HCEC 1CT (cell line): ENCODE measurements around the gene MYO1E.

Experiments
- DNase-seq: peaks from one replicate; pipeline ENCODE4 v3.0.0-alpha.2; 2017

MYO1E gene

DNA sequence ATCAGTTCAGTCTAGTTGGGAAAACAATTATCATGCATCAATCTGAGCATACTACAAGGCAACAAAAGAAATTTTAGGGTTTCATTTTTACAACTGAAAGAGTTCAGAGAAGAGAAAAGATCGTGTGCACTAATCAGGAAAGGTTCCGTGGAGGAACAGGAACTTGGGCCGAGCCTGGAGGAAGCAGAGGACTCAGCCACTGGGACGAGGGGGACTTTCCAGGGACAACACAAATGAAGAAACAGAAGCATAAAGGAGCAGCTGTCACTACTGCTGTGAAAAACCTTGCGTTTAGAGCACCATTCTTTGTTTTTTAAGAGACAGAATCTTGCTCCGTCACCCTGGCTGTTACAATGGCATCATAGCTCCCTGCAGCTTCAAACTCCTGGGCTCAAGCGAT lies 60.5 kb downstream of the MYO1E start:
- no peak for DNase-seq

GRCh38 chr15:59311195-59311594 lies 61.5 kb downstream of the MYO1E start:
- no peak for DNase-seq

DNA sequence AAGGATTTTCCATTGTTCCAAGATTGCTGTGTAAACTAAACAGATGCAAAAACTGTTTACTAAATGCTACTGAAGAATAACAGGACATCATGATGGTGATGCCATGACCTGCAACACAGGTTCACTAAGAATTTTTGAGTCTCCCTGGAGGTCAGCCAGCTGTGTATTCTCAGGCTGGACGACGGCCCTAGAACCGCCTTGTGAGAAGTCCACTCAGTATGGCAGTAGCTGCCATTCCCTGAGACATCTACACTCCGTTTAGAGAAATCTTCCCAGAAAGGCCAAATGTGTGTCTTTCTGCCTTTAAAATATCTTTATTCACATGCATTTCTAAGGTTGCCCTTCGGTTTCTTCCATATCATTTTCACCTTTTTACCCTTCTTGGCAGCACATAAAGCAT lies 63.3 kb downstream of the MYO1E start:
- no peak for DNase-seq

DNA sequence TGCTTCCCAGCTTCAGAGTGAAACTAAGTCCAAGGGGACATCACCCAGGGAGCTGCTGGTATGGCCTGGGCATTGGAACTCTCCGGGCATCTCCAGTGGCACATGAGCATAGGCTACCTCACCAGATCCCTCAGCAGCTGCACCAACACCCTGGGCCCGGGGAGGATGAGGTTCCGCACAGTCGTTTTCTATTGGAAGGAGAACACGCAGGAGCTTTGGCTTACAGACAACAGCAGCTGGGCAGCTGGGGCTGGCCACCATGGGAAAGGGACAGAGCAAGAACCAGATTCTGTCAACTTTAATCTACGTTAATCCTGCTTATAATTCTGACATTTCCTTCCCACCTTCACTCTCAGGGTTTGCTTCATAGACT lies 65.5 kb downstream of the MYO1E start:
- DNase-seq: no peak

DNA sequence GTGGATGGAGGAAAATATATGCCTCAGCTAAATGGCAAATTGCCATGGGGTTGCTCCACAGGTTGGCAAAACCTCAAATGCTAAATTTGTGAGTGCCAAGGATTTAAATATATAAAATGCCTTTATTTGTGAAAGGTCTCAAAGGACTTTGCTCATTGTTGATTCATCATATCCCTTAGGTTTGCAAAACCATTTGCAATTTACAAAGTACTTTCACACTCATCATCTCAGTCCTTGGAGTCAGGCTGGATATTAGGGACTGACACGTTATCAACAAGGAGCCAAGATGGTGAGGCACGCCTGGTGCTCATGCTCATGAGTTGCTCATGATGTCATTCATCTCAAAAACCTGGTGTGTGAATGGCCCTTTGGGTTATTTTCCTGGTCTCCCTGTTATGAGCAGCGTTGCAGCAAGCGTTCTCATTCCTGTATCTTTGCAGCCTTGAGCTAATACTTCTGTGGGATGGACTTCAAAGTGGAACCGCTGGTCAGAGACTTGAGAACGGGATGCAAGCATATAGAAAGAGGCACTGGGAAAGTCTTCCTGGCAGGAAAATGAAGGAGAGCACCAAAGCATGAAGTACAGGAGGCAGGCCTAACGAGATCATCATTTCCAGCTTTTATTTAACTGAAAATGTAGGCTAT lies 66.0 kb downstream of the MYO1E start:
- peak; percentile 68 for DNase-seq

DNA sequence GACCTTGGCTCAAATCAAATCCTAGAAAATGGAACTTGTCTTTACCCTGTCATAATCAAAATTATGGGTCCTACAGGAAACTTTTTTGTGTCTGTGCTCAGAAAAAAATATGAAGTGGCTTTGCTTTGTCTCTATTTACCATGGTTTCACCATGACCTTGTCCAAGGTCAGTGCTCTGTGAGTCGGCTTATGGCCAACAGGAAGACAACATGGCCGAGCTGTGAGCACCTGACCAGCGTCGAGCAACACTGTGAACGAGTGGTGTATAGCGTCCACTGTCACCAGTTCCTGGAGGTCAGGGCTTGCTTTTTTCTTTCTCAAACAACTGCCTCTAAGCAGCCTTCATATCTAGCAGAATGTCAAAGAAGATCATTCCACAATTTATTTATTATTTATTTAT lies 67.9 kb downstream of the MYO1E start:
- DNase-seq: no peak

GRCh38 chr15:59304034-59304795 lies 68.5 kb downstream of the MYO1E start:
- no peak for DNase-seq

- DNase-seq: no peak
Observed at GRCh38 chr15:59303633-59304032, 69.0 kb downstream of the MYO1E start.

GRCh38 chr15:59303136-59303535 lies 69.5 kb downstream of the MYO1E start:
- DNase-seq: no peak

- DNase-seq: no peak
Observed at GRCh38 chr15:59301527-59301926, 71.1 kb downstream of the MYO1E start.

GRCh38 chr15:59300618-59301139 lies 72.0 kb downstream of the MYO1E start:
- no peak for DNase-seq

DNA sequence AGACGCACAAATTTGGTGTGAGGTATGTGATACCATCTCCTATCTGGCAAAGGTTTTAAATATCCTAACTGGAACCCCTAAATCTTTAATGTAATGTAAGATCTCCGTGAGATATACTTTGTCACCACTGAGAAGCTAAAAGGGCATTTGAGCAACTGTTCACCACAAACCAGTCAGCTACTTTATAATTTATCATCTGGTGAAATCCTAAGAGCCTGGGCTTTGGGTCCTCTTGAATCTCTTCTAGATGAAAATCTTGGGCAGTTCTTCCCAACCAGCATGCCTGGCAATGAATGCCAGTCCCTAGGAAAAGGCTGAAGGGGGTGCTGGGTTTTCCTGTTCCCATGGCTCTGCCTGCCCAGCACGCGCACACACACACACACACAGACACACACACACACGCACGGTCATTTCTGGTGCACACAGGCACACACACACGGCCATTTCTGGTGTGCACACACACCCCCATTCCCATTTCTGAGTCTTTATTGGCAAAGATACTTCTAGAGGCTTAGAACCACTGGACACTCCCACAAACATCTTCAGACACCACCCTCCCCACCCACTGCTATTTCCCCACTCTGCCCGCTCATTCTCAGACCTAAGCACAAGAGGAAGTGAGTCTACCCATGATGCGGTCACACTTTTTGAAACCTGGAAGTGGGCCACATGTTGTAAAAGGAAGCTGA lies 72.6 kb downstream of the MYO1E start:
- DNase-seq: peak; percentile 97

DNA sequence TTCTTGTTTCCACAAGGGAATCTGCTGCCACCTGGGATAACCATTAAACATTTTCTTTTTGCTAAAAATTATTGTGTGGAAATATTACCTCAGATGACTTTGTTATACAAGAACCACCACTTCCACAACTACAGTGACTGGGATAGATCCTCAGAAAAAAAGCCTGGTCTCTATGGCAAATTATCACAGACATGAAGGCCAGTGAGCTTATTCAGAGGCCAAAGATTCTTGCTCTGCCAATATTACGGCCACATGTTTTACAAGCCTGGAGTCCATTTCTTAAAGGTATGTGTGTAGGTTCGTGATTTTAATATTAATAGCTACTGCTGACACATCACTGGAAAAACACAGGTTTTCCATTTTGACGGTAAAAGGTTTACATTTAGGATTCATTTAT lies 73.8 kb downstream of the MYO1E start:
- no peak for DNase-seq

- DNase-seq: no peak
Observed at GRCh38 chr15:59298225-59298853, 74.3 kb downstream of the MYO1E start.

- DNase-seq: peak; percentile 92
Observed at GRCh38 chr15:59296181-59296617, 76.5 kb downstream of the MYO1E start.

GRCh38 chr15:59295261-59296001 lies 77.2 kb downstream of the MYO1E start:
- no peak for DNase-seq

- peak; percentile 97 for DNase-seq
Observed at GRCh38 chr15:59294574-59295260, 78.0 kb downstream of the MYO1E start.

- DNase-seq: no peak
Observed at GRCh38 chr15:59292442-59293151, 80.1 kb downstream of the MYO1E start.

DNA sequence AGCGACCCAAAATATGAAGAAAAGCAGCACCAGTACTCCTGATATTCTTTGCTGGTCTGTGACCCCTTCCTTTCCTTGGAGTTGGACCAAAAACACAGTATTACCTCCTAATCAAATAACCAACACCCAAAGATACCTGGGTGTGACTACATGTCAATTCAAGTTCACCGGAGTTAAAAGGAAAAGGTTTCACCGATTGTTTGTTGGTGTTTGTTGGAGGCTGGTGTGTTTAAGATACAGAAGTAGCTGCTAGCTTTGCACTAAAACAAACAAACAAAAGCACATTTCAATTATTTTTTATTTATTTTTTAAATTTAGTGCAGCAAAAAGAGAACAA lies 81.5 kb downstream of the MYO1E start:
- DNase-seq: no peak

- DNase-seq: no peak
Observed at GRCh38 chr15:59290295-59291212, 82.1 kb downstream of the MYO1E start.
